ENCODE results near the gene SLC12A5.

The SLC12A5 gene

GRCh38 chr20:46036370-46036769 lies 7.4 kb downstream of the SLC12A5 start:
- H3K27ac ChIP-seq = no peak overlapping the region
- TF ChIP-seq CTCF (conservative IDR thresholded peaks at IDR 0.05) (no peak), ZFX (IDR thresholded peaks at IDR 0.05) (no peak)

- TF ChIP-seq CTCF (conservative IDR thresholded peaks at IDR 0.05) (no peak), ZFX (IDR thresholded peaks at IDR 0.05) (no peak)
- no peak overlapping the region for H3K27ac ChIP-seq
Measured at GRCh38 chr20:46037036-46037435, 8.0 kb downstream of the SLC12A5 start.

- TF ChIP-seq ZFX (IDR thresholded peaks at IDR 0.05) (no peak), CTCF (conservative IDR thresholded peaks at IDR 0.05) (no peak)
- H3K27ac ChIP-seq = no peak overlapping the region
Measured at GRCh38 chr20:46040902-46041535, 12.0 kb downstream of the SLC12A5 start.

GRCh38 chr20:46043556-46043955 lies 14.5 kb downstream of the SLC12A5 start:
- H3K27ac ChIP-seq = no peak overlapping the region
- TF ChIP-seq CTCF (conservative IDR thresholded peaks at IDR 0.05) = no peak
- no peak for TF ChIP-seq ZFX (IDR thresholded peaks at IDR 0.05)

GRCh38 chr20:46044896-46045295 lies 15.9 kb downstream of the SLC12A5 start:
- no peak overlapping the region for H3K27ac ChIP-seq
- no peak for TF ChIP-seq CTCF (conservative IDR thresholded peaks at IDR 0.05)
- no peak for TF ChIP-seq ZFX (IDR thresholded peaks at IDR 0.05)

GRCh38 chr20:46046588-46047310 lies 17.7 kb downstream of the SLC12A5 start:
- no peak overlapping the region for H3K27ac ChIP-seq
- TF ChIP-seq CTCF (conservative IDR thresholded peaks at IDR 0.05) (no peak), ZFX (IDR thresholded peaks at IDR 0.05) (no peak)

- no peak overlapping the region for H3K27ac ChIP-seq
- no peak for TF ChIP-seq ZFX (IDR thresholded peaks at IDR 0.05)
- TF ChIP-seq CTCF (conservative IDR thresholded peaks at IDR 0.05) = no peak
Measured at GRCh38 chr20:46047821-46048220, 18.8 kb downstream of the SLC12A5 start.

Data from C4-2B (cell line).